H1 (cell line): ENCODE data around the gene CD59. TPM values are rescaled to one million over a fixed set of nuclear protein-coding genes. Genes with fewer than 3 reads are reported as not detected.

Experiments used
- CTCF ChIA-PET: fragments of 300-600 bp; sonication (Branson Sonifier 250); formaldehyde crosslinking; loops from one replicate; lab custom pipeline; 2021; ENCODE audit not compliant: partially characterized antibody; lab: Charles Lee
- POLR2A ChIA-PET: fragments of 300-600 bp; sonication (Branson Sonifier 250); formaldehyde crosslinking; loops from one replicate; lab custom pipeline; 2021; ENCODE audit warnings: inconsistent platforms; ENCODE audit not compliant: partially characterized antibody; lab: Charles Lee
- DNase-seq, 2 experiments: peaks; one replicate each; pipeline versions ENCODE4 v3.0.0 to v3.0.0-alpha.2; 2010 to 2022; ENCODE audit warnings: low spot score in 2 of 2, low read depth in 1 of 2, mixed read lengths in 1 of 2
- FAIRE-seq: peaks from 2 replicates; lab custom pipeline; 2011; peaks lifted over from hg19 to GRCh38; lab: Jason Lieb, UNC
- H2AFZ ChIP-seq: 2 replicates; pipeline ENCODE4 v1.8.1; 2012; ENCODE audit warnings: low read length, inconsistent platforms
- H2AK5ac ChIP-seq: 2 replicates; pipeline ENCODE4 v1.6.1; 2013; ENCODE audit warnings: low read depth, low read length
- H2BK120ac ChIP-seq: replicated peaks from 2 replicates; pipeline ENCODE3; 2013; ENCODE audit warnings: low read depth, low read length, inconsistent platforms
- H2BK12ac ChIP-seq: 2 replicates; pipeline ENCODE4 v1.6.1; 2013; ENCODE audit warnings: low read depth, low read length
- H2BK15ac ChIP-seq: 2 replicates; pipeline ENCODE4 v1.6.1; 2013; ENCODE audit warnings: low read length
- H2BK20ac ChIP-seq: 2 replicates; pipeline ENCODE4 v1.6.1; 2013; ENCODE audit warnings: low read length
- H2BK5ac ChIP-seq: 2 replicates; pipeline ENCODE4 v1.6.1; 2013; ENCODE audit warnings: low read depth, low read length
- H3K14ac ChIP-seq: 2 replicates; pipeline ENCODE4 v1.6.1; 2013; ENCODE audit warnings: inconsistent platforms; ENCODE audit not compliant: insufficient read length
- H3K18ac ChIP-seq: 2 replicates; pipeline ENCODE4 v1.6.1; 2013; ENCODE audit warnings: low read length; ENCODE audit errors: extremely low read depth
- H3K23ac ChIP-seq: 2 replicates; pipeline ENCODE4 v1.6.1; 2013; ENCODE audit warnings: inconsistent platforms; ENCODE audit not compliant: insufficient read length
- H3K23me2 ChIP-seq: 2 replicates; pipeline ENCODE4 v1.6.1; 2013; ENCODE audit warnings: low read depth, low read length
- H3K27ac ChIP-seq: 2 replicates; pipeline ENCODE4 v1.6.1; 2011; ENCODE audit warnings: low read depth, low read length, inconsistent platforms
- H3K27me3 ChIP-seq, 4 experiments: replicated peaks in 1 of 4; 1 replicate in 1 of 4; 2 replicates in 3 of 4; pipeline versions ENCODE4 v1.6.1 to v1.8.1; 2011 to 2013; ENCODE audit warnings: low read length in 3 of 4, mild to moderate bottlenecking in 3 of 4, inconsistent platforms in 2 of 4, mixed read lengths in 2 of 4, moderate library complexity in 1 of 4; ENCODE audit not compliant: control insufficient read depth in 3 of 4, insufficient read depth in 3 of 4; ENCODE audit errors: extremely low read depth in 1 of 4
- H3K36me3 ChIP-seq, 4 experiments: 2 replicates each; pipeline versions ENCODE4 v1.6.1 to v1.8.1; 2011 to 2013; ENCODE audit warnings: mild to moderate bottlenecking in 4 of 4, low read length in 3 of 4, moderate library complexity in 2 of 4, control low read depth in 1 of 4, inconsistent platforms in 1 of 4; ENCODE audit not compliant: insufficient read depth in 4 of 4, control insufficient read depth in 2 of 4
- H3K4ac ChIP-seq: replicated peaks from 2 replicates; pipeline ENCODE3; 2013; ENCODE audit warnings: low read length, low read depth, mixed read lengths, inconsistent platforms; ENCODE audit not compliant: insufficient read length
- H3K4me1 ChIP-seq, 4 experiments: replicated peaks in 1 of 4; 1 replicate in 1 of 4; 2 replicates in 3 of 4; pipeline versions ENCODE4 v1.6.1 to v1.8.1; 2011 to 2013; ENCODE audit warnings: low read length in 3 of 4, inconsistent platforms in 2 of 4, mixed read lengths in 1 of 4; ENCODE audit not compliant: insufficient read depth in 4 of 4, control insufficient read depth in 3 of 4
- H3K4me2 ChIP-seq, 2 experiments: 2 replicates each; pipeline versions ENCODE4 v1.6.1 to v1.8.1; 2011 to 2013; ENCODE audit warnings: low read depth in 2 of 2, low read length in 2 of 2, control low read depth in 1 of 2, inconsistent platforms in 1 of 2, mild to moderate bottlenecking in 1 of 2; ENCODE audit not compliant: insufficient read depth in 1 of 2
- H3K4me3 ChIP-seq, 4 experiments: fragments of 200-600, 300-600 bp in 1 of 4; sonication (generic), shearing (Covaris generic), sonication (Bioruptor Twin) in 1 of 4; 2 replicates each; pipeline versions ENCODE4 v1.5.1 to v1.8.1; 2011 to 2016; ENCODE audit warnings: low read length in 4 of 4, low read depth in 3 of 4, control low read depth in 2 of 4, inconsistent platforms in 2 of 4, mild to moderate bottlenecking in 2 of 4, mixed read lengths in 1 of 4, moderate library complexity in 1 of 4; ENCODE audit not compliant: insufficient read depth in 2 of 4; ENCODE audit errors: extremely low read depth in 1 of 4
- H3K56ac ChIP-seq: replicated peaks from 2 replicates; pipeline ENCODE3; 2013; ENCODE audit warnings: low read depth, mild to moderate bottlenecking, mixed read lengths, low read length, inconsistent platforms; ENCODE audit not compliant: insufficient read length
- H3K79me1 ChIP-seq: 2 replicates; pipeline ENCODE4 v1.6.1; 2013; ENCODE audit warnings: low read depth, low read length, control low read depth
- H3K79me2 ChIP-seq, 2 experiments: 2 replicates each; pipeline versions ENCODE4 v1.6.1 to v1.8.1; 2012 to 2013; ENCODE audit warnings: low read length in 2 of 2, mild to moderate bottlenecking in 2 of 2, inconsistent platforms in 1 of 2; ENCODE audit not compliant: insufficient read depth in 2 of 2, control insufficient read depth in 1 of 2
- H3K9ac ChIP-seq, 4 experiments: replicated peaks in 1 of 4; 1 replicate in 1 of 4; 2 replicates in 3 of 4; pipeline versions ENCODE4 v1.6.1 to v1.8.1; 2011 to 2013; ENCODE audit warnings: low read depth in 3 of 4, low read length in 3 of 4, control low read depth in 2 of 4, mild to moderate bottlenecking in 2 of 4, moderate library complexity in 2 of 4, inconsistent platforms in 1 of 4; ENCODE audit errors: extremely low read depth in 1 of 4
- H3K9me3 ChIP-seq, 2 experiments: 2 replicates each; pipeline versions ENCODE4 v1.6.1 to v1.8.1; 2012 to 2013; ENCODE audit warnings: mild to moderate bottlenecking in 2 of 2, moderate library complexity in 2 of 2, control low read depth in 1 of 2, inconsistent platforms in 1 of 2, low read depth in 1 of 2, low read length in 1 of 2, mixed read lengths in 1 of 2; ENCODE audit not compliant: insufficient read depth in 2 of 2
- H4K20me1 ChIP-seq, 2 experiments: replicated peaks in 1 of 2; 2 replicates each; pipeline versions ENCODE3 to v1.8.1; 2011 to 2013; ENCODE audit warnings: inconsistent platforms in 2 of 2, low read length in 2 of 2, mild to moderate bottlenecking in 1 of 2; ENCODE audit not compliant: insufficient read depth in 2 of 2, control insufficient read depth in 1 of 2
- H4K5ac ChIP-seq: 2 replicates; pipeline ENCODE4 v1.6.1; 2013; ENCODE audit warnings: low read length, low read depth, mixed read lengths, inconsistent platforms; ENCODE audit not compliant: insufficient read length
- H4K8ac ChIP-seq: 2 replicates; pipeline ENCODE4 v1.8.0; 2013; ENCODE audit warnings: mild to moderate bottlenecking, moderate library complexity, low read length, inconsistent platforms; ENCODE audit not compliant: insufficient read depth; ENCODE audit errors: extremely low read depth
- H4K91ac ChIP-seq: replicated peaks from 2 replicates; pipeline ENCODE3; 2013; ENCODE audit warnings: low read length, mixed read lengths, inconsistent platforms; ENCODE audit not compliant: insufficient read length
- HDAC2 ChIP-seq, 2 experiments: fragments of 300-600 bp in 1 of 2; sonication (generic) in 1 of 2; IDR thresholded peaks; 2 replicates each; pipeline ENCODE4 v1.6.1; 2011 to 2012; ENCODE audit warnings: low read depth in 2 of 2, low read length in 2 of 2, mild to moderate bottlenecking in 2 of 2, moderate library complexity in 2 of 2, borderline replicate concordance in 1 of 2, inconsistent platforms in 1 of 2
- SRF ChIP-seq: IDR thresholded peaks from 2 replicates; pipeline ENCODE4 v1.6.1; 2011; ENCODE audit warnings: mild to moderate bottlenecking, low read depth, low read length, moderate library complexity
- WGBS, 2 experiments: shearing (Covaris generic) in 1 of 2; methylation state at CpG; one replicate each; pipeline versions ENCODE4 v1.1.6 to v1.1.7; 2013 to 2015; ENCODE audit warnings: low lambda C conversion rate in 2 of 2, mixed read lengths in 2 of 2, inconsistent platforms in 1 of 2, low coverage in 1 of 2, missing lambda C conversion rate in 1 of 2; ENCODE audit not compliant: insufficient replicate concordance in 2 of 2, insufficient coverage in 1 of 2, insufficient read length in 1 of 2; ENCODE audit errors: extremely low coverage in 1 of 2, missing lambda C conversion rate in 1 of 2; 5-methylcytosine and 5-hydroxymethylcytosine counted together
- polyA plus RNA-seq, 7 experiments: library from polyadenylated mRNA; depleted of rRNA in 3 of 7; stranded (reverse) in 5 of 7; unstranded in 2 of 7; fragments of >200 nt in 5 of 7; fragments of 200-250 nt in 2 of 7; gene quantifications; 1 replicate in 5 of 7; 2 replicates in 1 of 7; 4 replicates in 1 of 7; pipeline versions ENCODE4 v1.2.1 to v1.2.3, GENCODE V29; 2011 to 2013; ENCODE audit warnings: missing spikeins in 2 of 7, mixed read lengths in 2 of 7
- total RNA-seq: library from RNA; stranded (reverse); fragmentation: NEBNext Ultra II Directional; extraction: Animal tissue kit (Norgen Biotek cat#: 25700); gene quantifications from 2 replicates; pipeline ENCODE4 v1.2.1, GENCODE V29; 2021

Gene CD59
- total and polyA plus RNA-seq, 2 of the 8 experiments (the other 6 are each of a cell fraction or from before 2014, with no cell fraction given) = 63.1 to 90.3 TPM

DNA sequence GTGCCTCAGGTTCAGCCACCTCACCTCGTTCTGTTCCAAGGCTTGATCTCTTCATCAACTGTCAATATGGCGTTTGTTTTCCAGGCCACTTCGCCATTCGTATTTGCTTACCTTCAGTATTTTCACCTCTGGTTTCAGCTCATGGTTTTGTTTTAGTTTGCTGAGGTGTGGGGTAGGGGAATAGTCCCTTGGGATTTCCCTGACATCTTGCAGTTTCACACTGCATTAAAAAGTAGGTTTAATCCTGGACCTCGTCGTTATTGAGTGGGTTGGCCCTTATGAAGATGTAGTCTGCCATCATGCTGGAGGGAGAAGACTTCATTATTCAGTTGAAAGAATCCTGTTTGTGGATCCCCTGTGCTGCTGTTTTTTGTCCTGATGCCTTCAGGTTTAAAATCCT, 81.6 kb downstream of the CD59 start:
- no peak overlapping the region for H3K56ac ChIP-seq
- no peak overlapping the region for H2BK20ac ChIP-seq
- H3K4me1 ChIP-seq = no peaks in the 10 kb centered on the region
- no peak overlapping the region for H3K27ac ChIP-seq
- no peak overlapping the region for H3K4me3 ChIP-seq
- H2BK12ac ChIP-seq = no peak overlapping the region
- H2AFZ ChIP-seq = no peak overlapping the region
- no peak overlapping the region for H4K5ac ChIP-seq
- H3K9me3 ChIP-seq = no peaks in the 10 kb centered on the region
- no peaks in the 10 kb centered on the region for H3K27me3 ChIP-seq
- WGBS, 2 experiments = 89% methylated on average over 6 of the region's 6 CpGs; no CpG with 5 or more reads in 1 of the 2 experiments
- H2AK5ac ChIP-seq = no peak overlapping the region
- no peak overlapping the region for H2BK120ac ChIP-seq
- FAIRE-seq (no peak), DNase-seq (no peak)
- no peak overlapping the region for H3K9ac ChIP-seq
- H3K23ac ChIP-seq = no peak overlapping the region
- H3K4ac ChIP-seq = no peak overlapping the region
- no peaks in the 10 kb centered on the region for H3K79me1 ChIP-seq
- no peak overlapping the region for H3K4me2 ChIP-seq
- TF ChIP-seq SRF (no peak), HDAC2 (IDR thresholded peaks at IDR 0.05; ENCODE audit: borderline replicate concordance in 1 of 2, low read depth in 2 of 2, low read length in 2 of 2) (no peak)
- H4K8ac ChIP-seq = no peak overlapping the region
- H4K91ac ChIP-seq = no peak overlapping the region
- no peak overlapping the region for H3K18ac ChIP-seq
- no peak overlapping the region for H2BK5ac ChIP-seq
- ChIA-PET POLR2A (no interaction called here), CTCF (interaction anchor here (0.6 kb wide), 1 partner anchor 103 kb away, joined by 3 read pairs; no protein-coding TSS in a partner anchor)
- H3K79me2 ChIP-seq = no peaks in the 10 kb centered on the region
- H3K36me3 ChIP-seq = no peaks in the 10 kb centered on the region; a peak in 1 of 8 replicates
- no peaks in the 10 kb centered on the region for H4K20me1 ChIP-seq
- no peaks in the 10 kb centered on the region for H3K23me2 ChIP-seq
- H3K14ac ChIP-seq = no peak overlapping the region
- no peak overlapping the region for H2BK15ac ChIP-seq

Other genes starting within 250 kb of the CD59 start
- gene C11orf91, start 35.6 kb downstream of the CD59 start, total RNA-seq = not detected in 2 replicates
- gene C11orf91, start 35.6 kb downstream of the CD59 start, polyA plus RNA-seq (2011; rRNA removed) = not detected in 2 replicates
- gene FBXO3, start 38.1 kb upstream of the CD59 start, total RNA-seq = 19.7 and 25.7 TPM in 2 replicates
- gene FBXO3, start 38.1 kb upstream of the CD59 start, polyA plus RNA-seq (2011; rRNA removed) = 11.8 and 15.9 TPM in 2 replicates
- 2.0 and 2.7 TPM in 2 replicates for gene LMO2, start 155.7 kb upstream of the CD59 start, total RNA-seq
- gene LMO2, start 155.7 kb upstream of the CD59 start, polyA plus RNA-seq (2011; rRNA removed) = 1.2 and 1.6 TPM in 2 replicates